ACHN (cell line): Measurements from ENCODE around the gene EFHD2.
"Not testable (repeated sequence)": the region's sequence is repeated elsewhere in the genome, so short reads cannot be mapped to it uniquely, and the experiment has no call there.

ENCODE experiments used
- DNase-seq: peaks from one replicate; pipeline ENCODE4 v3.0.0-alpha.2; 2015
- in situ Hi-C: cut with HindIII; loops from 2 replicates; pipeline ENCODE4 v1.10.0; 2017; ENCODE audit warnings: low sequenced_read_pairs, low pct_ligation_motif_present, low pct_unique_long_range_greater_than_20kb

Gene EFHD2

DNA sequence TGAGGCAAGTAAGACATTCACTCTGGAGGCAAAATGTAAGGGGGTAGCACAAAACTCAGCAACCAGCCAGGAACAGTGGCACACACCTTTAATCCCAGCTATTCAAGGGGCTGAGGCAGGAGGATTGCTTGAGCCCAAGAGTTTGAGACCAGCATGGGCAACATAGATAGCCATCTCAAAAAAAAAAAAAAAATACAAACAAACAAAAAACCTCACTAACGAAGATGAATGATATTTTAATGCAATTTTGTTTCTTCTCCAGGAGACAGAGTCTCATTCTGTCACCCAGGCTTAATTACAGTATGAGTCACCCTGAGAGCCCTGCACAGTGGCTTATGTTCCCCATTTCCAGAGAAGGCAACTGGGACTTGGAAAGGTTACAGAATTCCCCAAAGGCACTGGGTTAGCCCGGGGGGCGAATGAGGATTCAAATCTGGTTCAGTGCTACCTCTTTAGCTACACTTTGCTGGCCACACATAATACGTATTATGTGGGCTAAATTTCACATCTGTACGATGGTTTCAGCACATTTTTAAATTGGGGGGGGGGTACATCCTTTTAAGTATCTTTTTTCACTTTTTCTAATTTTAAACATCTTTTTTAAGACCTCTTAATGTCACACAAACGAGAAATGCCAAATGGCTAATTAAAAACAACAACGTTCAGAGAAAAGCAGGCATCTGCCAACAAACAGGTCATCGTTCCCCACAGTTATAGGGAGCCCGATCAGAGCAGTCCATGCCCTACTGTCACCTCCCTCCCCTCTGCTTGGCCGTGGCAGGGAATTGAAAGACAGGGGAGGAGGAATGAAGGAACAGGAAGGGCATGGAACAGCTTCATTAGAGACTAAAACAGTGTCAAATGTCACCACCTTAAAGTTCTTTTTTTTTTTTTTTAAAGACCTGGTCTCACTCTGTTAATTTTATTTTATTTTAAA, 50.4 kb downstream of the EFHD2 start:
- in situ Hi-C loops: no loop called here
- no peak for DNase-seq

DNA sequence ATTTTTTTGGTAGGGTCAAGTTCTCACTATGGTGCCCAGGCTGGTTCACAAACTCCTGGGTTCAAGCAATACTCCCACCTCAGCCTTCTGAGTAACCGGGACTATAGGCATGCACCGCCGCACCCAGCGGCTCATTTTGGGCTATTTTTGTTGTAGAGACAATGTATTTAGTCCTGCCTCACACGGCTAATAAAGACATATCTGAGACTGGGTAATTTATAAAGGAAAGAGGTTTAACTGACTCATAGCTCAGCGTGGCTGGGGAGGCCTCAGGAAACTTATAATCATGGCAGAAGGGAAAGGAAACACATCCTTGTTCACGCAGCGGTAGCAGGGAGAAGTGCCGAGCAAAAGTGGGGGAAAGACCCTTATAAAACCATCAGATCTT, 51.0 kb downstream of the EFHD2 start:
- no peak for DNase-seq
- in situ Hi-C loops: no loop called here

DNA sequence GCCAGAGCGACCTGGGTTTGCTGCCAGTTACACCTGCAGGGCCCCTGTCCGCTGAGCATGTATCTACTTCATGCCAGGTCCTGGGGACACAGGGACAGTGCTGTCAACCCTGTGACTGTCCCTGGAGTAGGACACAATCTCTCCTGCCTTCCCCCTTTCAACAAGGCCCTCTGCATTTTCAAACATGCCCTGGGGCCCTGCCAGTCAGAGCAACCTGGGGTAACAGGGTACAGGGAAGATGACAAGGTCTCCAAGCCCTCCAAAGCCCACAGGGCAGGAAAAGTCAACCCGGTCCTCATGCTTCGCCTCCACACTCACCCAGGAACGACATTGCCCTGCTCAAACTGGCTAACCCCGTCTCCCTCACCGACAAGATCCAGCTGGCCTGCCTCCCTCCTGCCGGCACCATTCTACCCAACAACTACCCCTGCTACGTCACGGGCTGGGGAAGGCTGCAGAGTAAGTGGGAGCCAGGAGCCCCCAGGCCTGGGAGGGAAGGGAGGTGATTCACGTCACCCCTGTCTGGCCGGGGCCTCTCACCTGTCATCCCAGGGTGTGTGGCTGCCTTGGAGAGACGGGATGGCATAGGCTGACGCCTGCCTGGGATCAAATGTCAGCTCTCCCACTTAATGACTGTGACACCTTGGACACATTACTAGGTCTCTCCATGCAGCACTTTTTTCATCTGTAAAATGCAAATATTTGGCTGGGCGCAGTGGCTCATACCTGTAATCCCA, 53.5 kb downstream of the EFHD2 start:
- DNase-seq, in situ Hi-C loops: not testable (repeated sequence)

DNA sequence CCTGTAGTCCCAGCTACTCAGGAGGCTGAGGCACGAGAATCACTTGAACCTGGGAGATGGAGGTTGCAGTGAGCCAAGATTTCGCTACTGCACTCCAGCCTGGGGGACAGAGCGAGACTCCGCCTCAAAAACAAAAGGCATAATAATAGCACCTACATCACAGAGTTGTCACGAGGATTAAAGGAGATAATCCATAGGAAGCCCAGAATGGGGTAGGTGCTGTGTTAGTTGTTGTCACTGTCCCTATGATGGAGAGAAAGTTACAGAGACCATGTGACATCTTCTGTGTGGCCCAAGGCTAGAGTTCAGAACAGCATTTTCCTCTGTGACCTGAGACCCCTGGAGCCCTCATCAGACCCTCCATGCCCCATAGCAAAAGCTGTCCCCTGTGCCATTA, 54.2 kb downstream of the EFHD2 start:
- in situ Hi-C loops, DNase-seq: not testable (repeated sequence)

DNA sequence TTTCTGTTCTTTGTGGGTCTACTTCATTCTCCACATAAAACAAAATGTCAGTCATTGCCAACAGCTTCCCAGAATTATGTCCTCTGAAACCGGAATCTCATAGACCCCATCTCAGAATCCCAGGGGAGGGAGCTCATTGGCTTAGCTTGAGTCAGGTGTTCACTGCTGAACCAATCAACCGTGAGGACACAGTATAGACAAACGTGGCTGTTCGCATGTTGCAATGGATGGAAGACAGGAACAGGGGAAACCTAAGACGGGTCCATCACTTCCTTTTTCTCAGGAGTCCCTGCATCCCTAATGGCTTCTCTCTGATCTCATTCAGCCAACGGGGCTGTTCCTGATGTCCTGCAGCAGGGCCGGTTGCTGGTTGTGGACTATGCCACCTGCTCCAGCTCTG, 56.0 kb downstream of the EFHD2 start:
- no peak for DNase-seq

DNA sequence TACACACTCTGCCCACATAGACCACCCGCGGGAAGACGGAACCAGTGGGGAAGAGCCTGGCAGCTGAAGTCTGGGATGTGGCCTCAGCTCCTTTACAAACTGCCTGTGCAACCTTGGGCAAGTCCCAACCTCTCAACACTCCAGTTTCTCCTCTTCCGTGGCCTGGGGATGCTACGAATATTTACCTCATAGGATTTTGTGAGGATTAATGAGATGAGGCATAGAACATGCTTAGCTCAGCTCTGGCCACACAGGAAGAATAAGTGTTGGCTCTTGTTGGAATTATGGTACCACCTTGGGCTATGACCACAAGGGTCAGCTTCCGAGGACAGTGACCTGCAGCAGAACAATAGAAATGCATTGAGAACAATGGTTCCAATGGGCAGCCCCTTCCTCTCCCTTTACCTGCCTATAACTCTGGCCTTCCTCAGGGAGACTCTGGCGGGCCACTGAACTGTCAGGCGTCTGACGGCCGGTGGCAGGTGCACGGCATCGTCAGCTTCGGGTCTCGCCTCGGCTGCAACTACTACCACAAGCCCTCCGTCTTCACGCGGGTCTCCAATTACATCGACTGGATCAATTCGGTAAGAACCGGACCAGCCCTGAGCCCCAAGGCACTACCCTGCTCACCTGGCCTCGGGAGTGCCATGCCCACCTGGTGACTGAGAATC, 57.4 kb downstream of the EFHD2 start:
- DNase-seq, in situ Hi-C loops: not testable (repeated sequence)

More for the DNA sequence above, 56.0 kb downstream of the EFHD2 start:
- in situ Hi-C loops: no loop called here

DNA sequence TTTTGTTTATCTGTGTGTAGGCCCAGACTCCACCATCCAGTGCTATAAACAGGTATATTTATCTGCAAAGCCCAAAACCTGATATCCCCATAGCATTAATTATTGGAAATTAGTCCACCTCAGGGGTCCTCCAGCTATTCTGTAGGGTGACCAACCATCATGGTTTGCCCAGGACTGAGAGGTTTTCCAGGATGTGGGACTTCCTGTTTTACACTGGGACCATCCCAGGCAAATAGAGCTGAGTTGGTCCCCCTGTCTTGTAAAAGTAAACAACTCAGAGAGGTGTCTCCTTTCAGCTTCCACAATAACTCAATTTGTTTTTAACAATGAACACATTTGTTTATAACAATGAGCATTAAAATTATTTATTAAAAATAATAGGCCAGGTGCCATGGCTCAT, 58.5 kb downstream of the EFHD2 start:
- in situ Hi-C loops: no loop called here
- no peak for DNase-seq

DNA sequence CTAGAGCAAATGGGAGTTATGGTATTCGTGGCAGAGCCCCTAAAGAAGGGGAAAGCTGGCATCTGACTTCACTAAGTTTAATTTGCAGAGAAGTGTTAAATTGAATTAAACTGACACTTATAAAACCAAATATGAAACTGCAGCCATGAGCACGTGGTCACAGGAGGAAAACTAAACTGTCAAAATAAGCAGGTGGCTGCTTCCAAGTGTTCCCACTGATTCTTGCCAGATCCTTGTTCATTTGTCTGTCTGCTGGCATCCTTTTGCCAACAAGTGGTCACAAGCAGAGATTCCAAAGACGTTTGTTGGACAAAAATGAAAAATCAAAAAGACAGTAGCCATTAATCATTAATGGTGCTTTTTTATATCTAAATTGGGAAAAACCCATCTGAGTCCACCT, 59.7 kb downstream of the EFHD2 start:
- in situ Hi-C loops: no loop called here
- DNase-seq: no peak

DNA sequence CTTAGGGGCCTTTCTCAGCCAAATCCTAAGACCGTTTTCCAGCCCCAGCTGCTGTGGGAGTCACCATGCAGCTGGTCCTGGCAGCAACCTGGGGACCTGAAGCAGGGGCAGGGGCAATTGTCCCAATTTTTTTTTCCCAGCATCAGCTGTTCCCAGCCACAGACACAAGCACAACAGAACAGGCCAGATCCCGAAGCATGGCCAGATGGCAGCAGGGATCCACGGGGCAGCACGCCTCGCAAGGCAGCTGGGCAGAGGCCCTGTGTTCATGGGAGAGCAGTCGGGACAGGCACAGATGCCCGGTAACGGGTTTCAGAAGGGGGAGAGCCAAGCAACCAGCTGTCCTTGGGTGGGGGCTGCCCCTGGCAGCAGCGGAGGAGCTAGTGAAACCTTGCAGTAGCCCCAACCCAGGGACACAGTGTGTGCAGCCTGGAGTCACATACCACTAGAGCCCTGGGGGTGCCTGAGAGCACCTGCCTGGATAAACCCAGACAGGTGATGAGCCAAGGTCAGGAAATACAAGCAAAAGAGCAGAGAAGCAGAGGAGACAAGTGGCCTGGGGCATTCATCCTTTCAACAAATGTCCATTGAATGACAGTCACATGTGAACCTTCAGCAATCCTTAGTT, 60.2 kb downstream of the EFHD2 start:
- DNase-seq, in situ Hi-C loops: not testable (repeated sequence)

DNA sequence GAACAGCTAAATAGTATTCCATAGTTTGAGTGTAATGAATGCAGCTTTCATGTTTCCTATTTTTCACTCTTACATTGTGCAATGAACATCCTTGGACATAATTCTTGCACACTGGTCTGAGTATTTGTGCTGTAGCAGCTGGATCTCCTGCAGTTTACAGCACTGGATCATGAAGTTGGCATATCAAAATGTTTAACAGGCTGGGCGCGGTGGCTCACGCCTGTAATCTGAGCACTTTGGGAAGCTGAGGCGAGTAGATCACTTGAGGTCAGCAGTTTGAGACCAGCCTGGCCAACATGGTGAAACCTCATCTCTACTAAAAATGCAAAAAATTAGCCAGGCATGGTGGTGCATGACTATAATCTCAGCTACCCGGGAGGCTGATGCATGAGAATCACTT, 61.4 kb downstream of the EFHD2 start:
- DNase-seq, in situ Hi-C loops: not testable (repeated sequence)

DNA sequence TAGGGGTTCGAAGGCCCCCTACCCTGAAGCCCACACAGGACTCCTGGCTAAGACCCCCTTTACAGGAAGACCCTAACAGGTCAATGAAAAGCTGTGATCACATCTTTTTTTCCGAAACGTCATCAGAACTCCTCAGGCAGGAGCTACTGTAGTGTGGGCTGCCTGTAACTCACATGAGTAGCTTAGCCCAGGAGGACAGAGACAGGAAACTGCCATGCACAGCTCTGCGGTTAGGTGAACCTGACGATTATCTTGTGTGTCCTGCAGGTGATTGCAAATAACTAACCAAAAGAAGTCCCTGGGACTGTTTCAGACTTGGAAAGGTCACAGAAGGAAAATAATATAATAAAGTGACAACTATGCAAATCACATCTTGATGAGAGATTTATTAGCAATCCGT, 62.0 kb downstream of the EFHD2 start:
- DNase-seq, in situ Hi-C loops: not testable (repeated sequence)

DNA sequence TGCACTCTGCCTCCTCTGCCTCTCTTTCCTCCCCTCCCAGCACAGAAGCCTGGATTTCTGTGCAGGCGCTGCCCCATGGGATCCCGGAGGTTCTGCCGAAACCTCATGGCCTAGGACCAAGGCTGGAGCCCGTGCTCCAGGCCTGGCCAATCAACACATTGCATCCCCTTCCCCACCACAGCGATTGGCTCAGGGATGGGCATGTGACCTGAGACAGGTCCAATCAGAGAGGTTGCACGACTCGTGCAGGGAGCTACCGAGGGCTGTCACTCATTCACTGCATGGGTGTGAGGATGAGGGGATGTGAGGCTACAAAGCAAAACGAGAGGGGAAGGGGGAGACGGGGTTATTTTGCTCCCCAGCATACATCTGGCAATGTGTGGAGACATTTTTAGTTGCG, 62.9 kb downstream of the EFHD2 start:
- in situ Hi-C loops: no loop called here
- DNase-seq: no peak

DNA sequence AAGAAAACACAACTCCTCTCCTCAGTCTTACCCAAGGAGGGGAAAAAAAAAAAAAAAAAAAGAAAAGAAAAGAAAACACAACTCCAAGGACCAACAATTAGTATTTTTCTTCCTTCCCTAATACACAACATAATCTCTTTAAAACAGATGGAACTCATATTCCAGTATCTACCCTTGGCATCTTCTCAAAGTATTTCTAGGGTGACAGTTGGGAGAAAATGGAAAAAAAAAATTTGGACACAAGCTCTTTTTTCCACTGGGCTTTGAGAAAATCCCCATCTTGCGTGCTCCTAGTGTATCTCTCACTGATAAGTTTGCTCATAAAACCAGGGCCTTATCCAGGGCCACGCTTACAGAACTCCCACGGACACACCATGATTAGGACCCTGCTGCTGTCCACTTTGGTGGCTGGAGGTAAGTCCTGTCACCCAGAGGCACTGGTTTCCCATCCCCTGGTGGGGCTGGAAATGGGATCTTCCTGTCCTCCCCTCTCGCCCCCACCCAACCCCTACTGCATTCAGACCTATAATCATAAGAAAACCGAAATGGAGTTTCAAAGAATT, 66.1 kb downstream of the EFHD2 start, which contains the start of gene CELA2B:
Gene CELA2B (plus strand): TSS at position 353 of the 563 bp plus-strand sequence. CDS start 22 bp downstream, at position 375.
- no peak for DNase-seq
- in situ Hi-C loops: no loop called here

DNA sequence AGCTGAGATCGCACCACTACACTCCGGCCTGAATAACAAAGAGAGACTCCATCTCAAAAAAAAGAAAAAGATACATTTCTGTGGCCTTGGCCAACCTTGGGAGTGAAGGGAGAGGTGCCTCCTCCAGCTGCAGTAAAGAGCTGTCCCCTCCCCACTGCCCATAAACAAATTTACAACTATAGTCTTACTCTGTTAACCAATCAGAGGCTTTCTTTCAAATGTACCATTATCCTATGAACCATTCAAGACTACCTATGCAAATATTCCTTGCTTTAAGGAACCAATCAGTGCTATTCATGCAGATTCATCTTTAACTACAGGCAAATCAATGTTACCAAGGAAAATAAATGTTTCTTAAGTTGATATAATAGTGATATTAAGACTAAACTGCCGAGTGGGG, 67.2 kb downstream of the EFHD2 start:
- no peak for DNase-seq
- in situ Hi-C loops: no loop called here

DNA sequence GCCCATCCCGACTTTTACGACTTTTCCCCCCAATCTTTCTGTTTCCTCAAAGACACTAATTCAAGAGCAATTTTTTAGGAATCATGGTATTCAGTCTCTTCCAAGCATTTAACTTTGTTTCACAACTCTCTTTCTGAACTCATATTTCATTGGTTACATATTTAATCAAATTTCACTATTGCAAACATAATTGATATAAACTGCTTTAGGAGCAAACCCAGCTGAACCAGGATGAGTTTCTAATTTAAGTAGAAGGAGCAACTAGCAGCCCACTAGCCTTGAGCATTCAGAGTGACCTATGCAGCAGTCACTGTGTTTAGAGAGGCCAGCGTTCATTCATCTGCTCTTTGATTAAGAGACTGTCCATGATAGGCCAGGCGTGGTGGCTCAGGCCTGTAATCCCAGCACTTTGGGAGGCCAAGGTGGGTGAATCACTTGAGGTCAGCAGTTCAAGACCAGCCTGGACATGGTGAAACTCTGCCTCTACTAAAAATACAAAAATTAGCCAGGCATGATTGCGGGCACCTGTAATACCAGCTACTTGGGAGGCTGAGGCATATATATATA, 68.0 kb downstream of the EFHD2 start:
- in situ Hi-C loops: no loop called here

More for the DNA sequence above, 68.0 kb downstream of the EFHD2 start:
- no peak for DNase-seq
